B cell (primary cell): ENCODE results near the gene LRRN4.

Source experiments
- EZH2 ChIP-seq: IDR thresholded peaks from 2 replicates; pipeline ENCODE4 v1.6.1; 2012; ENCODE audit warnings: borderline replicate concordance, low read depth, mild to moderate bottlenecking, moderate library complexity, low read length; ENCODE audit not compliant: insufficient read depth, poor library complexity, severe bottlenecking
- TF ChIP-seq, protein P1 (sequence below): fragments of 200-600 bp; IDR thresholded peaks from one replicate; pipeline ENCODE4 v1.8.0; 2022; ENCODE audit warnings: antibody characterized with exemption, mild to moderate bottlenecking

DNA sequence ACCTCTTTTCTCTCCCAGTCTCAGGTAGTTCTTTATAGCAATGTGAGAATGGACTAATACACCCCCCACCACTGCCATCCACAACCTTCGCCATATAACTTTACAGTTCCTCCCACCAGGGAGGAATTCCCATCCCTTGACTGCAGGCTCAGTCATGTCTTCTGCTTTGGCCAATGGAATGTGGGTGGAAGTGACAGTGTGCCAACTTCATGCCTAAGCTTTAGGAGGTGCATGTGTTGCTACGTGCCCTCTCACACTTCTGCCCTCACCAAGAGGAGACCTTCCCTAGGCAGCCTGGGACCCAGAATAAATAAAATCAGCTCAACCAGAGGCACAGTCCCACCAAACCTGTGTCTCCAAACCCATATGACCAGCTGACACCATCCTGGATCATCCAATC lies 33.0 kb upstream of the LRRN4 start:
- TF ChIP-seq, protein P1, sequence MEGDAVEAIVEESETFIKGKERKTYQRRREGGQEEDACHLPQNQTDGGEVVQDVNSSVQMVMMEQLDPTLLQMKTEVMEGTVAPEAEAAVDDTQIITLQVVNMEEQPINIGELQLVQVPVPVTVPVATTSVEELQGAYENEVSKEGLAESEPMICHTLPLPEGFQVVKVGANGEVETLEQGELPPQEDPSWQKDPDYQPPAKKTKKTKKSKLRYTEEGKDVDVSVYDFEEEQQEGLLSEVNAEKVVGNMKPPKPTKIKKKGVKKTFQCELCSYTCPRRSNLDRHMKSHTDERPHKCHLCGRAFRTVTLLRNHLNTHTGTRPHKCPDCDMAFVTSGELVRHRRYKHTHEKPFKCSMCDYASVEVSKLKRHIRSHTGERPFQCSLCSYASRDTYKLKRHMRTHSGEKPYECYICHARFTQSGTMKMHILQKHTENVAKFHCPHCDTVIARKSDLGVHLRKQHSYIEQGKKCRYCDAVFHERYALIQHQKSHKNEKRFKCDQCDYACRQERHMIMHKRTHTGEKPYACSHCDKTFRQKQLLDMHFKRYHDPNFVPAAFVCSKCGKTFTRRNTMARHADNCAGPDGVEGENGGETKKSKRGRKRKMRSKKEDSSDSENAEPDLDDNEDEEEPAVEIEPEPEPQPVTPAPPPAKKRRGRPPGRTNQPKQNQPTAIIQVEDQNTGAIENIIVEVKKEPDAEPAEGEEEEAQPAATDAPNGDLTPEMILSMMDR: no peak
- no peak for TF ChIP-seq EZH2
